Kidney glomerular epithelial cell (primary cell): ENCODE data around the gene F10.

Experiments used
- DNase-seq: peaks from one replicate; lab custom pipeline; 2025; lab: John Stamatoyannopoulos, UW

The F10 gene

GRCh38 chr13:113117335-113117872 is 5.2 kb upstream of the F10 start:
- DNase-seq, result no peak

- no peak for DNase-seq
These were observed 4.7 kb upstream of the F10 start for GRCh38 chr13:113117911-113118260.

GRCh38 chr13:113118261-113119021 is 4.2 kb upstream of the F10 start:
- no peak for DNase-seq

DNA sequence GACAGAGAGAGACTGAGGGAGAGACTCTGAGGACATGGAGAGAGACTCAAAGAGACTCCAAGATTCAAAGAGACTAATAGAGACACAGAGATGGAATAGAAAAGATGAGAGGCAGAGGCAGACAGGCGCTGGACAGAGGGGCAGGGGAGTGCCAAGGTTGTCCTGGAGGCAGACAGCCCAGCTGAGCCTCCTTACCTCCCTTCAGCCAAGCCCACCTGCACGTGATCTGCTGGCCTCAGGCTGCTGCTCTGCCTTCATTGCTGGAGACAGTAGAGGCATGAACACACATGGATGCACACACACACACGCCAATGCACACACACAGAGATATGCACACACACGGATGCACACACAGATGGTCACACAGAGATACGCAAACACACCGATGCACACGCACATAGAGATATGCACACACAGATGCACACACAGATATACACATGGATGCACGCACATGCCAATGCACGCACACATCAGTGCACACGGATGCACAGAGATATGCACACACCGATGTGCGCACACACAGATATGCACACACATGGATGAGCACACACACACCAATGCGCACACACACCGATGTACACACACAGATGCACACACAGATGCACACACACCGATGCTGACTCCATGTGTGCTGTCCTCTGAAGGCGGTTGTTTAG is 3.3 kb upstream of the F10 start:
- no peak for DNase-seq

GRCh38 chr13:113119822-113120189 is 2.8 kb upstream of the F10 start:
- DNase-seq, result no peak

DNA sequence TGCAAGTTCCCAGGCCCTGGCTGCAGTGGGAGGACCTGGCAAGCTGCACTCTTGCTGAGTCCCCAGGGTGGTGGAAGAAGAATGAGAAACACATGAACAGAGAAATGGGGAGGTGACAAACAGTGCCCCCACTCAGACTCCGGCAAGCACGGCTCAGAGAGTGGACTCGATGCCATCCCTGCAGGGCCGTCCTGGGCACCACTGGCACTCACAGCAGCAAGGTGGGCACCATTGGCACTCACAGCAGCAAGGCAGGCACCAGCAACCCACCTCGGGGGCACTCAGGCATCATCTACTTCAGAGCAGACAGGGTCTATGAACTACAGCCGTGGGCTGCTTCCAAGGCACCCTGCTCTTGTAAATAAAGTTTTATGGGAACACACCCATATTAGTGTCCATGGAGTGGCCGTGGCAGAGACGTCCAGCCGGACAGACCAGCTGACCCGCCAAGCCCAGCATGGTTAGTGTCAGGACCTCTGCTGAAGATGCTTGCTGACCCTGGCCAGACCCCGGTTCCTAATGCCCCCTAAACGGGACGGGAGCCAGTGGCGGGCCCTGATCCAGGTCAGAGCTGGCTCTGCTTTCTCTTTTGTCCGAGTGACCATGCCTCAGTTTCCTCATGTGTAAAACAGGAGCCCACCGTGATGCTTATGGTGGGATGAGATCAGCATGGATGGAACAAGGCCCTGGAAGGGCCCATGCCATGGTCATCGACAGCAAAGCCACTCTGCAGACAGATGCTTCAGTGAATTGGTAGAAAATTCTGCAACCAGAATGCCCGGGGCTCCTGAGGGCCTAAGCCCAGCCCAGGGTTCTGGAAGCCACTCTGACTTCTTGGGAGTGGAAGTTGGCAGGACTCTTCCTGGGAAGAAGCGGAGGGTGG is 2.1 kb upstream of the F10 start:
- DNase-seq, result no peak

DNA sequence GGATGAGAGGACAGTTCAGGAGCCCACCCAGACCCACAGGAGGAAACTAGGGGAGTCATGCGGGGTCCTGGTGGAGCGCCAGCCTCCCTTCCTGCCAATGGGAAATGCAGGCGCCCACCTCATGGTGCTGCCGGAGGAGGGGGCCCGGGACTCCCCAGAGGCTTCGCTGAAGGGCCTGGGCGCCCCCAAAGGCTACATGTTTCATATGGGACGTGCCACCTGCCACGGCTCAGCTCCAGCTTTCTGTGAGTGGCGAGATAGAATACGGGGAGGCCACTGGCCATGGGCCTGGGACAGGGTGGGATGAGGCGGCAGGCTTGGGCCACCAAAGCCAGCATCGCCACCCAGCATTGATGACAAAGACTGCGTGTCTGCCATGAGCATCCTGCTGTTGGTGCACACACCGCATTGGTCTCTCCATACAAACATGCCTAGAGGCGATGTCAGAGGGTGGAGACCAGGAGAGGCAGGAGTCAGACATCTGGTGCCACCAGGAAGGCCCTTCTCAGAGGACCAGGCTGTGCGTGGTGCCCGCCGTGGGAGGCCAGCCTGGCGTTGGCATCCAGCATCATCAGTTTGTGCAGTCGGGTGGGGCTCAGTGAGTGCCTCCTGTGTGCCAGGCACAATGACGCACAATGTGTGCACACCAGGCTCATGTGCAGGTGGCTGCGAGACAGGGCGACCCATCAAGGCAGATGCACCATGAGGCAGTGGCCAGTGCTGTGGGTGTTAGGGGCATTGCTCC is 1.2 kb upstream of the F10 start:
- no peak for DNase-seq

- DNase-seq, result no peak
These were observed 599 bp upstream of the F10 start for GRCh38 chr13:113121928-113122471.

DNA sequence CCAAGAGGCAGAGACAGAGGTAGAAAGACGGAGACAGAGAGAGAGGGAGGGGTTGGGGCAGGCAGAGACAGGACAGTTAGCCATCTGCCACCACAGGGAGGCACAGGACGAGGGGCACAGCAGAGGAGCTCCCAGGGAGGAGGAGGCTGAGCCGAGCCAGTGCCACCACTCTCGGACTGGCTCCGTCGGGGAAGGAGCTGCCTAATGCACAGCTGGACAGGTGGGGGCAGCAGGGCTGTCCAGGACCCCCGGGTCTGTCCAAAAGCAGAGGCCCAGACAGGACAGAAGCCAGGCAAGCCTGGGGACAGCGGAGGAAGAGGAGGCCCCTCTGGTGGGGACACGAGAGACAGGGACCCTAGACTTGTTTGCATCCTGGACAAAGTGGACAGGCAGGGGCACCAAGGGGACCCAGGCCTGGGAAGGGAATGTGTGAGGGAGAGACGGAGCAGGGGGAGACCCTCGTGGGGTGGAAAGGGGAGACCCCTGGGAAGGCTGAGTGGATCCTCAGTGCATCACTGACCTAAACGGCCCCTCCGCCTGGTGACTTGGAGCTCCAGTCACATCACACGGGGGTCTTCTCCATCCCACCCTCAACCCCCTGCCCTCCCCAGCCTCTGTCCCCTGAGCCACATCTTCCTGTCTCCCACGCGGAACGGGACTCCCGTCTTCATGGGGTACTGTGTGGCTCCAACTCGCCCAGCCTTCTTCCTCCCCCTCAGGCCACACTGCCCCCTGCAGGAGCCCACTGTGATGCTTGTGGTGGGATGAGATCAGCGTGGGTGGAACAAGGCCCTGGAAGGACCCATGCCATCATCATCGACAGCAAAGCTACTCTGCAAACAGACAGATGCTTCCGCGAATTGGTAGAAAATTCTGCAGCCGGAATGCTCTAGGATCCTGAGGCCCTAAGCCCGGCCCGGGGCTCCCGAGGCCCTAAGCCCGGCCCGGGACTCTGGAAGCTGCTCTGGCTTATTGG is 915 bp downstream of the F10 start:
- DNase-seq, result no peak

GRCh38 chr13:113124211-113124970 is 1.8 kb downstream of the F10 start:
- DNase-seq, result no peak

- no peak for DNase-seq
These were observed 3.1 kb downstream of the F10 start for GRCh38 chr13:113125506-113126264.

GRCh38 chr13:113126265-113127150 is 3.9 kb downstream of the F10 start:
- no peak for DNase-seq

- no peak for DNase-seq
These were observed 6.9 kb downstream of the F10 start for GRCh38 chr13:113129480-113129879.

DNA sequence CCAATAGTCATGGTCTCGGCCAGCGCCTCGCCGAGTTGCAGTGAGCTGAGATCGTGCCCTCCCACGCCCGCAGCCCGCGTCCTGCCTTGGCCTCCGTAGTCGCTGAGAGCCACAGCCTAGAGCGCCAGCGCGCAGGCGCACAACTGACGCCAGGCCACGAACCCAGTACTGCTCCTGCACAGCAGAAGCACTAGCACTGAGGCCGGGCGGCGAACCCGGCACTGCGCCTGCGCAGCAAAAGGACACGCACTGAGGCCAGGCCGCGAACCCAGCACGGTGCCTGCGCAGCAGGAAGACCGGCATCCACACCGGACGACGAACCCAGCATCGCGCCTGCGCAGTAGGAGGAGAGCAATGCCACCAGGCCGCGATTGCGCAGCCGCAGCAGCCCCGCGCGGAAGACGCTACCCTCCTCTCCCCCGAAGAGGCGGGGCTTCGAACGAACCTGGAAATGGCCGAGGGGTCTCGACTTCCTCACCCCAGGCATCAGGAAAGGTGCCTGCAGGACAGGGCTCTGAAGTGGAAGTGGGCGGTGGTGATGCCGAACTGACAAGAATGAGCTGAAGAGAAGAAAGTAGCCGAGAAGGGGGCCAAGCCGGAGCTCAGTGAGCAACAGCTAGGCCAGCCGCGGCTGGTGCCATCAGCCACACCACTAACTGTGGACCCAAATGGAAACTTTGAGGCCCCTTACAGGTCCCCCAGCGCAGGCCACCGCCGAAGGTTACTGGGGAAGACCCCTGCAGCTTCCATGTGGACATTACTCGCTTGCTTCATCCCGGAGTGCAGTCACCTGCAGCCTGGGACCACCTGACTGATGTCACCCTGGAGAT is 7.5 kb downstream of the F10 start:
- DNase-seq, result no peak

DNA sequence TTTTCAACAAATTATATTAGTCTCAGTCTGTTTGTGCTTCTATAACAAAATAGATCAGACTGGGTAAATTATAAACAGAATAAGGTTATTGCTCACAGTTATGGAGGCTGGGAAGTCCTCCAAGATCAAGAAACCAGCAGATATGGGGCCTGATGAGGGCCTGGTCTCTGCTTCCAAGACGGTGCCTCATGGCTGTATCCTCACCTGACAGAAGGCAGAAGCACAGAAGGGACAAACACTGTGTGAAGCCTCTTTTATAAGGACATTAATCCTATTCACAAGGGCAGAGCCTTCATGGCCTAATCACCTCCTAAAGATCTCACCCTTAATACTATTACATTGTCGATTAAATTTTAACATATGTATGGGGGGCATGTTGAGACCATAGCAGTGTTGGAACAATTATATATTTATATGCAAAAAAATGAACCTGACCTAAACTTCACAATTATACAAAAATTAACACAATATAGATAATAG is 12.7 kb downstream of the F10 start:
- DNase-seq, result no peak

DNA sequence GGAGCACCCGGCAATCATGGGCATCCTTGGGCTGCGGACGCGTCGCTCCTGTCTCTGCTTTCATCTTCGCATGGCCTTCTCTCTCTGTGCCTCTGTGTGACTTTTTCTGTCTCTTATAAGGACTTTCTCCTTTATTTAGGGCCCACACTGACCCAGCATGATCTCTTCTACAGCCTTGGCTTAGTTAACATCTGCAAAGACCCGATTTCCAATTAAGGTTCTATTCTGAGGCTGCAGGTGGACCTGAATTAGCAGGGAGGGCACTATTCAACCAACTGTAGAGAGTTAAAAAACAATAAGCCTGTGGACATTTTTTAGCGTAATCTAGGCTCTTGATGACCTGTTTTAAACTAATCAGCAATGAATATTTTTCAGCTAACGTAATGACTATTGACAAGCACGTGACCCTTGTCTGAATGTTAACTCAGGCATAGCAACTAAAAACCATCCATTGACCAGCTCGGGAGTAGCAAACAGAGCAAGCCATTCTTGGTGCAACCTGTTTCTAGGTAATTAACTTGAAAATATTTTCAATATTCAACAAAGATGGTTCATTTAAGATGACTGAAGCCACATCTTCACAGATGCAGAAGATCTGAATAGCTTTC is 15.2 kb downstream of the F10 start:
- DNase-seq, result no peak
